Left renal pelvis (tissue), 4 donors: ENCODE measurements around the gene NUAK1. TPM values are rescaled to one million over a fixed set of nuclear protein-coding genes. Genes with fewer than 3 reads are reported as not detected.
A peak's percentile ranks its signal among the peaks of the same experiment; 100 is the strongest.

ENCODE experiments used
- DNase-seq, 4 donors: peaks; one replicate each; pipeline ENCODE4 v3.0.0-alpha.2; 2013; ENCODE audit warnings: low read depth in 4 of 4, low spot score in 3 of 4
- polyA plus RNA-seq, 4 donors: library from polyadenylated mRNA; unstranded; fragments of 120-200 nt; gene quantifications; one replicate each; pipeline ENCODE4 v1.2.1, GENCODE V29; 2013; ENCODE audit not compliant: insufficient read length in 4 of 4

Gene NUAK1
- polyA plus RNA-seq, 4 donors = 9.3 to 18.2 (median 10.2) TPM

GRCh38 chr12:106040521-106040920 lies 98.2 kb downstream of the NUAK1 start:
- no peak for DNase-seq

- no peak for DNase-seq
Observed at GRCh38 chr12:106039646-106040404, 98.9 kb downstream of the NUAK1 start.

- DNase-seq = no peak
Observed at GRCh38 chr12:106039242-106039641, 99.5 kb downstream of the NUAK1 start.

- DNase-seq = no peak
Observed at GRCh38 chr12:106037524-106038298, 101.0 kb downstream of the NUAK1 start.

GRCh38 chr12:106035421-106035820 lies 103.3 kb downstream of the NUAK1 start:
- DNase-seq = no peak

- no peak for DNase-seq
Observed at GRCh38 chr12:106034316-106034715, 104.4 kb downstream of the NUAK1 start.

GRCh38 chr12:106033161-106033675 lies 105.5 kb downstream of the NUAK1 start:
- DNase-seq = no peak

- no peak for DNase-seq
Observed at GRCh38 chr12:106032623-106032925, 106.2 kb downstream of the NUAK1 start.

GRCh38 chr12:106031761-106032622 lies 106.8 kb downstream of the NUAK1 start:
- no peak for DNase-seq

- DNase-seq = no peak
Observed at GRCh38 chr12:106030210-106031071, 108.3 kb downstream of the NUAK1 start.

- no peak for DNase-seq
Observed at GRCh38 chr12:106029532-106029931, 109.2 kb downstream of the NUAK1 start.

GRCh38 chr12:106027911-106028310 lies 110.8 kb downstream of the NUAK1 start:
- no peak for DNase-seq

- DNase-seq = no peak
Observed at GRCh38 chr12:106027286-106027685, 111.5 kb downstream of the NUAK1 start.

- no peak for DNase-seq
Observed at GRCh38 chr12:106025129-106025528, 113.6 kb downstream of the NUAK1 start.

- DNase-seq = no peak
Observed at GRCh38 chr12:106023039-106023438, 115.7 kb downstream of the NUAK1 start.

GRCh38 chr12:106022568-106023012 lies 116.2 kb downstream of the NUAK1 start:
- DNase-seq = peak; percentile 39 to 59 (median 44)

GRCh38 chr12:106021516-106021915 lies 117.2 kb downstream of the NUAK1 start:
- DNase-seq = no peak

GRCh38 chr12:106020736-106021135 lies 118.0 kb downstream of the NUAK1 start:
- DNase-seq = no peak

- DNase-seq = no peak
Observed at GRCh38 chr12:106019144-106019543, 119.6 kb downstream of the NUAK1 start.

GRCh38 chr12:106018286-106018685 lies 120.5 kb downstream of the NUAK1 start:
- DNase-seq = no peak
